ENCODE data around the gene SLC6A6. TPM values are rescaled to one million over a fixed set of nuclear protein-coding genes. Genes with fewer than 3 reads are reported as not detected.

The SLC6A6 gene
- total and polyA plus RNA-seq, 4 donors = 14.3 to 19.7 (median 16.9) TPM

GRCh38 chr3:14425581-14426304 lies 23.3 kb downstream of the SLC6A6 start:
- Histone ChIP-seq H3K27ac (ENCODE audit: low read depth, low read length) (no peak overlapping the region), H3K27me3 (ENCODE audit: control insufficient read depth, insufficient read depth, low read length) (peaks cover 3% of the 10 kb centered on the region), H3K4me3 (ENCODE audit: low read depth, low read length) (no peak overlapping the region), H3K36me3 (ENCODE audit: control insufficient read depth, insufficient read depth, low read length) (peaks cover 7% of the 10 kb centered on the region), H3K4me1 (ENCODE audit: control insufficient read depth, insufficient read depth, low read length) (peaks cover 27% of the 10 kb centered on the region), H3K9me3 (ENCODE audit: control insufficient read depth, insufficient read depth, low read length) (no peaks in the 10 kb centered on the region)
- DNase-seq (ENCODE audit: low read depth in 4 of 6, low spot score in 6 of 6) = peak in 1 of 6 donors; percentile 63
- WGBS (ENCODE audit: insufficient coverage) = 66% methylated on average over 6 of the region's 16 CpGs

GRCh38 chr3:14426305-14426620 lies 23.9 kb downstream of the SLC6A6 start:
- 60% methylated on average over 2 of the region's 5 CpGs for WGBS (ENCODE audit: insufficient coverage)
- Histone ChIP-seq H3K9me3 (ENCODE audit: control insufficient read depth, insufficient read depth, low read length) (no peaks in the 10 kb centered on the region), H3K27ac (ENCODE audit: low read depth, low read length) (no peak overlapping the region), H3K27me3 (ENCODE audit: control insufficient read depth, insufficient read depth, low read length) (peaks cover 3% of the 10 kb centered on the region), H3K4me1 (ENCODE audit: control insufficient read depth, insufficient read depth, low read length) (peaks cover 29% of the 10 kb centered on the region), H3K36me3 (ENCODE audit: control insufficient read depth, insufficient read depth, low read length) (peaks cover 7% of the 10 kb centered on the region), H3K4me3 (ENCODE audit: low read depth, low read length) (no peak overlapping the region)
- DNase-seq (ENCODE audit: low read depth in 4 of 6, low spot score in 6 of 6) = no peak

- DNase-seq (ENCODE audit: low read depth in 4 of 6, low spot score in 6 of 6) = no peak
- Histone ChIP-seq H3K27ac (ENCODE audit: low read depth, low read length) (no peak overlapping the region), H3K4me1 (ENCODE audit: control insufficient read depth, insufficient read depth, low read length) (peaks cover 48% of the 10 kb centered on the region), H3K4me3 (ENCODE audit: low read depth, low read length) (no peak overlapping the region), H3K9me3 (ENCODE audit: control insufficient read depth, insufficient read depth, low read length) (no peaks in the 10 kb centered on the region), H3K36me3 (ENCODE audit: control insufficient read depth, insufficient read depth, low read length) (peaks cover 7% of the 10 kb centered on the region), H3K27me3 (ENCODE audit: control insufficient read depth, insufficient read depth, low read length) (peaks cover under 1% of the 10 kb centered on the region)
- WGBS (ENCODE audit: insufficient coverage) = 54% methylated on average over 6 of the region's 7 CpGs
Observed at GRCh38 chr3:14428087-14429033, 26.0 kb downstream of the SLC6A6 start.

- H3K4me1 ChIP-seq (ENCODE audit: control insufficient read depth, insufficient read depth, low read length) = peaks cover 50% of the 10 kb centered on the region
- H3K36me3 ChIP-seq (ENCODE audit: control insufficient read depth, insufficient read depth, low read length) = peaks cover 7% of the 10 kb centered on the region
- DNase-seq (ENCODE audit: low read depth in 4 of 6, low spot score in 6 of 6) = peak in 1 of 6 donors; percentile 49
- no peaks in the 10 kb centered on the region for H3K9me3 ChIP-seq (ENCODE audit: control insufficient read depth, insufficient read depth, low read length)
- no peak overlapping the region for H3K27ac ChIP-seq (ENCODE audit: low read depth, low read length)
- no peak overlapping the region for H3K4me3 ChIP-seq (ENCODE audit: low read depth, low read length)
- 54% methylated on average over 5 of the region's 5 CpGs for WGBS (ENCODE audit: insufficient coverage)
- H3K27me3 ChIP-seq (ENCODE audit: control insufficient read depth, insufficient read depth, low read length) = no peaks in the 10 kb centered on the region
Observed at GRCh38 chr3:14429237-14429636, 26.8 kb downstream of the SLC6A6 start.

GRCh38 chr3:14429640-14430039 lies 27.2 kb downstream of the SLC6A6 start:
- no peak for DNase-seq (ENCODE audit: low read depth in 4 of 6, low spot score in 6 of 6)
- no peak overlapping the region for H3K27ac ChIP-seq (ENCODE audit: low read depth, low read length)
- peaks cover 9% of the 10 kb centered on the region for H3K36me3 ChIP-seq (ENCODE audit: control insufficient read depth, insufficient read depth, low read length)
- H3K4me1 ChIP-seq (ENCODE audit: control insufficient read depth, insufficient read depth, low read length) = peaks cover 52% of the 10 kb centered on the region
- no peaks in the 10 kb centered on the region for H3K9me3 ChIP-seq (ENCODE audit: control insufficient read depth, insufficient read depth, low read length)
- no peaks in the 10 kb centered on the region for H3K27me3 ChIP-seq (ENCODE audit: control insufficient read depth, insufficient read depth, low read length)
- WGBS (ENCODE audit: insufficient coverage) = 93% methylated on average over 2 of the region's 4 CpGs
- no peak overlapping the region for H3K4me3 ChIP-seq (ENCODE audit: low read depth, low read length)

GRCh38 chr3:14430053-14430452 lies 27.6 kb downstream of the SLC6A6 start:
- Histone ChIP-seq H3K27me3 (ENCODE audit: control insufficient read depth, insufficient read depth, low read length) (no peaks in the 10 kb centered on the region), H3K27ac (ENCODE audit: low read depth, low read length) (no peak overlapping the region), H3K9me3 (ENCODE audit: control insufficient read depth, insufficient read depth, low read length) (no peaks in the 10 kb centered on the region), H3K4me1 (ENCODE audit: control insufficient read depth, insufficient read depth, low read length) (peaks cover 55% of the 10 kb centered on the region), H3K4me3 (ENCODE audit: low read depth, low read length) (no peak overlapping the region), H3K36me3 (ENCODE audit: control insufficient read depth, insufficient read depth, low read length) (peaks cover 10% of the 10 kb centered on the region)
- no peak for DNase-seq (ENCODE audit: low read depth in 4 of 6, low spot score in 6 of 6)
- WGBS (ENCODE audit: insufficient coverage) = 81% methylated on average over 4 of the region's 5 CpGs

GRCh38 chr3:14430706-14431451 lies 28.5 kb downstream of the SLC6A6 start:
- Histone ChIP-seq H3K36me3 (ENCODE audit: control insufficient read depth, insufficient read depth, low read length) (peaks cover 10% of the 10 kb centered on the region), H3K27ac (ENCODE audit: low read depth, low read length) (no peak overlapping the region), H3K27me3 (ENCODE audit: control insufficient read depth, insufficient read depth, low read length) (no peaks in the 10 kb centered on the region), H3K4me3 (ENCODE audit: low read depth, low read length) (no peak overlapping the region), H3K9me3 (ENCODE audit: control insufficient read depth, insufficient read depth, low read length) (no peaks in the 10 kb centered on the region), H3K4me1 (ENCODE audit: control insufficient read depth, insufficient read depth, low read length) (peaks cover 55% of the 10 kb centered on the region)
- no peak for DNase-seq (ENCODE audit: low read depth in 4 of 6, low spot score in 6 of 6)
- WGBS (ENCODE audit: insufficient coverage) = 97% methylated on average over 8 of the region's 12 CpGs

GRCh38 chr3:14431452-14431916 lies 29.1 kb downstream of the SLC6A6 start:
- Histone ChIP-seq H3K4me3 (ENCODE audit: low read depth, low read length) (no peak overlapping the region), H3K4me1 (ENCODE audit: control insufficient read depth, insufficient read depth, low read length) (peaks cover 53% of the 10 kb centered on the region), H3K27me3 (ENCODE audit: control insufficient read depth, insufficient read depth, low read length) (no peaks in the 10 kb centered on the region), H3K27ac (ENCODE audit: low read depth, low read length) (no peak overlapping the region), H3K36me3 (ENCODE audit: control insufficient read depth, insufficient read depth, low read length) (peaks cover 10% of the 10 kb centered on the region), H3K9me3 (ENCODE audit: control insufficient read depth, insufficient read depth, low read length) (no peaks in the 10 kb centered on the region)
- 85% methylated on average over 10 of the region's 10 CpGs for WGBS (ENCODE audit: insufficient coverage)
- DNase-seq (ENCODE audit: low read depth in 4 of 6, low spot score in 6 of 6) = no peak
